Measurements from ENCODE around the gene CNPY1. TPM values are rescaled to one million over a fixed set of nuclear protein-coding genes. Genes with fewer than 3 reads are reported as not detected.

The CNPY1 gene
- total RNA-seq, 2 experiments from 2014 or later: not detected

DNA sequence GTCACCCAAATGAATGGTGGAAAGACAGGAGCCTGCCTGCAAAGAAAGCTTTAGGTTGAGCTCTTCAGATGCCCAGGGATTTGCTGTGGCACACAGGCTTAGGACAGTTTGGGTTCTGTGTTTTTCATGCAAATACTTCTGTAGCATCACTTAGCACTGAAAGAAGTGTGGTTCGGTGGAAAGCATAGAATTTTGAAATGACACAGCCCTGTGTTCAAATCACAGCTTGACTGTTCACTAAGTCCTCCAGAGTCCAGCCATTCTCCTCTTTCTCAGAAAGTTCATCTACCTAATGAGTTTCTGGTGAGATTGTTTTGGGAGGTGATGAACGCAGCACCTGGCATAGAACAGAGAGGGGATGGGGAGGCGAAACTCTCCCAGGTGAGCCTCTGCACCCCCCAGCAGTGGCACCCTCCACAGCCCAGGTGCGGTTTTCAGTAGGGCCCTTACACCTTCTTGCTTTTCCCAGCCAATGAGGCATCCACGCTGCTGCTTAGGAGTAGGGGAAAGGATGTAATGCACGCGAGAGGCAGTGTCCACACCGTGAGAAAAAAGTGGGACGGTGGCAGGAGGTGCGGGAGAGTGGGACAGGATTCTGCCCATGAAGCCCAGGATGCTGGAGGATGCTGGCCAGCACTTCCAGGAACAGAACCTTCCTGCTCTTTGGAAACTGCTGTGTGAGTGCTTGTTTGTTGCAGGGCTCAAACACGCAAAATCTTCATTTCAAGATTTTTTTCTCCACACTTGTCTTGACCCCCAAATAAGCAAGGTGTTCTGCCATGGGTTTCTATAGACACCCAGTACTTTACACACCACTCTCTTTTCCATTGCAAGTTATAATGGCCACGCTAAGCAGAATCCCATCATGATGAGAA lies 76.8 kb downstream of the CNPY1 start:
- no peak for DNase-seq
- Mint-ChIP-seq H3K27me3 (peaks cover 89% of the 10 kb centered on the region), H3K4me3 (no peak overlapping the region), H3K36me3 (ENCODE audit: low read depth) (no peaks in the 10 kb centered on the region), H3K9me3 (no peaks in the 10 kb centered on the region), H3K27ac (no peak overlapping the region), H3K4me1 (peaks cover 8% of the 10 kb centered on the region)
- POLR2A ChIA-PET: no interaction called here
- CTCF ChIA-PET: no interaction called here

DNA sequence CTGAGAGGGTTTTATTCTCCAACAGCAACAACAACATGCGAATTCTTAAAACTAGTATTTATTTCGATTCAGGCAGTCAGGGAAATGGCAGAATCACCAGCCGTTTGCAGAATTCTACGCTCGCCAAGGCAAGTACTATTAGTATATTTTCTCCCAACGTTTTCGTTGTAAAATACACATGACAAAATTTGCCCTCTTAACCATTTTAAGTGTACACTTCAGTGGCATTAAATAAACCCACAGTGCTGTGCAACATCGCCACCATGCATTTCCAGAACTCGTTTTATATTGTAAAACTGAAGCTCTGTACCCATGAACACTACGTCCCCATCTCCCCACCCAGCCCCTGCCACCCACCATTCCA lies 77.6 kb downstream of the CNPY1 start:
- ChIA-PET CTCF (no interaction called here), POLR2A (no interaction called here)
- Mint-ChIP-seq H3K36me3 (ENCODE audit: low read depth) (no peaks in the 10 kb centered on the region), H3K27me3 (peaks cover 87% of the 10 kb centered on the region), H3K4me1 (peaks cover 8% of the 10 kb centered on the region), H3K4me3 (no peak overlapping the region), H3K27ac (no peak overlapping the region), H3K9me3 (no peaks in the 10 kb centered on the region)
- no peak for DNase-seq

GRCh38 chr7:155467846-155468784 lies 78.2 kb downstream of the CNPY1 start:
- peaks cover 87% of the 10 kb centered on the region for H3K27me3 Mint-ChIP-seq
- CTCF ChIA-PET: no interaction called here
- no peak overlapping the region for H3K4me3 Mint-ChIP-seq
- no peak overlapping the region for H3K27ac Mint-ChIP-seq
- H3K4me1 Mint-ChIP-seq: peaks cover 8% of the 10 kb centered on the region
- POLR2A ChIA-PET: no interaction called here
- no peak for DNase-seq
- H3K9me3 Mint-ChIP-seq: no peaks in the 10 kb centered on the region
- no peaks in the 10 kb centered on the region for H3K36me3 Mint-ChIP-seq (ENCODE audit: low read depth)

DNA sequence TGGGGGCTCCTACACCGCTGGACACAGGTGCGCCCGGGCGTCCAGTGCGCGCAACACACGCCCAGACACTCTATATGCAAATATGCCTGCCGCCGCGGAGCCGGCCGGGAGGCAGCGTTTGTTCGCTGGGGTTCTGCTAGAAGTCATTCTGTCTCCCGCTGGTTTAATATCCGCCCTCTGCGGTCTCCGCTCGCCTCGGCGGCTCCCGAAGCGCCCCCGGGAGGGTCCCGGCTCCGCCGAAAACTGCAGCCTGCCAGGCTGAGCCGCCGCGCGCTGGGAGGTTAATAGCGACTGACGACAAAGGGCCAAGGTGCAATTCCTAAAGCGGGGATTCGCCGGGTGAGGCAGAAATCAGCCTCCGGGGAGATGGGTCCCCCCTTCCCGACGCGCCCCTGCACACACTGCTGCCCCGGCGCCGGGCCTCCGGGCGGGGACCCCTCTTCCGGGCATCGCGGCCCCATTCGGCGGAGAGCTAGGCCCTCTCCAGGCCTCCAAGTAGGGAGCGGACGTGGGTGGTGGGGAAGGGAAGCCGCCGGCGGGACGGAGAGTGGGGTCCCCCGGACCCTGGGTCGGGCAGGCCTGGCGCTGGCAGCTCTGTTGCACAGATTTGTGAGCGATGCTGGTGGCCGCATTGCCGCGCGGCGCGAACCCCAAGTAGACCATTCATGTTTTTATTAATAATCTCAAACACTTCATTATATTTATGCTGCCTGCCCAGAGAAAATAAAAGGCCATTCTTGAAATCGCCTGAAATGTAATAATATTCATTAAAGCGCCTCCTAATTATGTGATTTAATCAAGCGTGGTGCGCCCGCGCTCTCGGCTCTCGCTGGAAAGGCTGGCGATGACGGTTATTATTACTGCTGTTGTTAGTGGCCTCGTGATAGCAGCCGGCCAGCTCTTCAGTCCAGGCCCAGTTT lies 79.3 kb downstream of the CNPY1 start:
- H3K9me3 Mint-ChIP-seq: no peaks in the 10 kb centered on the region
- no peaks in the 10 kb centered on the region for H3K36me3 Mint-ChIP-seq (ENCODE audit: low read depth)
- CTCF ChIA-PET: interaction anchor here (0.9 kb wide), 1 partner anchor 87 kb away, joined by 3 read pairs; no protein-coding TSS in a partner anchor
- DNase-seq: peak; percentile 28
- no peak overlapping the region for H3K27ac Mint-ChIP-seq
- H3K4me3 Mint-ChIP-seq: no peak overlapping the region
- H3K27me3 Mint-ChIP-seq: peaks cover 89% of the 10 kb centered on the region
- peaks cover 8% of the 10 kb centered on the region for H3K4me1 Mint-ChIP-seq
- POLR2A ChIA-PET: no interaction called here

GRCh38 chr7:155466142-155466813 lies 80.1 kb downstream of the CNPY1 start:
- H3K36me3 Mint-ChIP-seq (ENCODE audit: low read depth): no peaks in the 10 kb centered on the region
- H3K27ac Mint-ChIP-seq: no peak overlapping the region
- peaks cover 8% of the 10 kb centered on the region for H3K4me1 Mint-ChIP-seq
- H3K9me3 Mint-ChIP-seq: no peaks in the 10 kb centered on the region
- DNase-seq: no peak
- no peak overlapping the region for H3K4me3 Mint-ChIP-seq
- ChIA-PET CTCF (interaction anchor here (0.6 to 0.9 kb wide), 2 partner anchors 86 to 90 kb away, joined by 3 read pairs; no protein-coding TSS in a partner anchor), POLR2A (interaction anchor here (1.0 kb wide), 1 partner anchor 9 kb away, joined by 3 read pairs; no protein-coding TSS in a partner anchor)
- H3K27me3 Mint-ChIP-seq: peaks cover 90% of the 10 kb centered on the region

- DNase-seq: no peak
- Mint-ChIP-seq H3K4me3 (no peak overlapping the region), H3K9me3 (no peaks in the 10 kb centered on the region), H3K27me3 (peaks cover 90% of the 10 kb centered on the region), H3K4me1 (peaks cover 8% of the 10 kb centered on the region), H3K36me3 (ENCODE audit: low read depth) (no peaks in the 10 kb centered on the region), H3K27ac (no peak overlapping the region)
- CTCF ChIA-PET: interaction anchor here (0.6 to 0.9 kb wide), 2 partner anchors 86 to 90 kb away, joined by 3 read pairs; no protein-coding TSS in a partner anchor
- POLR2A ChIA-PET: interaction anchor here (1.0 kb wide), 1 partner anchor 10 kb away, joined by 3 read pairs; no protein-coding TSS in a partner anchor
Observed at GRCh38 chr7:155465761-155466141, 80.6 kb downstream of the CNPY1 start.

DNA sequence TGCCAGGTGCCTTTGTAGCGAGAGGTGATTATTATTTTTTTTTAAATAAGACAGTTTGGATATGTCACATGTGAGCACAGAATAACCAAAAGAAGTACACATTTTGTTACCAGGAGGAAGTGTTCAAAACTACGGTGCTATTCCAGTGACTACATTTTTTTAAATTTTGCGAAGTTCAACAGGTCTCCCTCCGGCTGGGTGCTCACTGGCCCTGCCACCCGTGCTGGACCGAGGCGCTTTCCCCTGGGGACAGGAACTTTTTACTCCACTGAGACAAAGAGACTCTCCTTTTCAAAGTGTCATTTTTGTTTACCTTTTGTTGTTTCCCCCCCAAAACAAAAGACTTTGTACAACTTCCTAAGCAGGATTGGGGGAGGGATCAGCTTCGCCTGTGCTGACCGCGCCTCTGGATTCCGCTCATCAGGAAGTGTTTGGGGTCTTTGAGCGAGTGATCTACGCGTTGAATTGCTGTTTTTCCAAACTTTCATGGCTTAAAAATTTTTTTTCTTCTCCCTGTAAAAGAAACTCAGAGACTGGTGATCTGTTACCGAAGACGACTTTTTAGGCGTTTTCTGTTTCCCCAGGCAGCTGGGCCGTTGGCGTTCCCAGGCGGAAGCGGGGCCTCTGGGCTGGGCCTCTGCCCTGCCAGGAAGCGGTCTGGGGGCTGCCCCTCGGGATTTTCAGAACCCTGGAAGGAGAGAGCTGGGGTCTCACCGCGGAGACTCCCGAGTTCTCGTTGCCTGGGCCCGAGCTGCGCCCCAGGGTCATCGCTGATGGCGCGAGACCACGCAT lies 81.2 kb downstream of the CNPY1 start:
- DNase-seq: no peak
- H3K4me1 Mint-ChIP-seq: peaks cover 8% of the 10 kb centered on the region
- no peaks in the 10 kb centered on the region for H3K36me3 Mint-ChIP-seq (ENCODE audit: low read depth)
- H3K27me3 Mint-ChIP-seq: peaks cover 89% of the 10 kb centered on the region
- CTCF ChIA-PET: no interaction called here
- H3K4me3 Mint-ChIP-seq: no peak overlapping the region
- no peaks in the 10 kb centered on the region for H3K9me3 Mint-ChIP-seq
- H3K27ac Mint-ChIP-seq: no peak overlapping the region
- POLR2A ChIA-PET: interaction anchor here (1.0 kb wide), 1 partner anchor 11 kb away, joined by 3 read pairs; no protein-coding TSS in a partner anchor

DNA sequence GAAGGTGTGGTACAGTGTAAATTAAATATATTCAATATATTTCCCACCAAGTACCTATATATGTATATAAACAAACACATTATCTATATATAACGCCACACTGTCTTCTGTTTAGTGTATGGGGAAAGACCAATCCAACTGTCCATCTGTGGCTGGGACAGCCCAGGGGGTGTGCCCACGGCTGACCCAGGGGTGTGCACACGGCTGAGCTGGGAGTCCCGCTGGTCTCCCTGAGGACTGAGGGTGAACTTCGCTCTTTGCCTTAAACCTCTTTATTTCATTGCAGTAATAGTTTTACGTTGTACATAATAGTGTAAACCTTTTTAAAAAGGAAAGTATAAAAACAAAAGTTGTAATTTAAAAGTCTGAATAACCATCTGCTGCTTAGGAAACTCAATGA lies 82.2 kb downstream of the CNPY1 start:
- peaks cover 11% of the 10 kb centered on the region for H3K4me1 Mint-ChIP-seq
- H3K36me3 Mint-ChIP-seq (ENCODE audit: low read depth): peaks cover 4% of the 10 kb centered on the region
- H3K27me3 Mint-ChIP-seq: peaks cover 88% of the 10 kb centered on the region

DNA sequence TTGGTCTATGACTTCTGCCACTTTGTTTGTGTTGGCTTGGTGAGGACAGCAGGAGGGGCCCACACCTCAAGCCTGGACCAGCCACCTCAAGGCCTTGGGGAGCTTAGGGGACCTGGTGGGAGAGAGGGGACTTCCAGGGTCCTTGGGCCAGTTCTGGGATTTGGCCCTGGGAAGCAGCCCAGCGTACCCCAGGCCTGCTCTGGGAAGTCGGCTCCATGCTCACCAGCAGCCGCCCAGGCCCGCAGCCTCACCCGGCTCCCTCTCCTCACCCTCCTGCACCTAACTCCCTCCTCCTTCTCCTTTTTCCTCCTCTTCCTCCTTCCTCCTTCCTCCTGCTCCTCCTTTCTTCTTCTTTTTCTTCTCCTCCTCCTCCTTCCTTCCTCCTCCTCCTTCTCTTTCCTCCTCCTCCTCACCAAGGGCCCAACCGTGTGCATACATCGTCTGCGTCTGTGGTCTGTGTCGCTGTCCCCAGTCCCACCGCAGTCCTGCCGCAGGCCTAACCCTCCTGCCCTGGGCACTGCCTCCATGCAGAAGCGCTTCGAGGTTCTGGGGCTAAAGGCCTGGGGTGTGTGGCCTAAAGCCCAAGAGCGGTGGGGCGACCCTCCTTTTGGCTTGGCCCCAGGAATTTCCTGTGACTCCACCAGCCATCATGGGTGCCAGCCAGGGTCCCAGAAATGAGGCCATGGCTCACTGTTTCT lies 83.1 kb downstream of the CNPY1 start:
- H3K4me1 Mint-ChIP-seq: peaks cover 6% of the 10 kb centered on the region
- peaks cover 6% of the 10 kb centered on the region for H3K36me3 Mint-ChIP-seq (ENCODE audit: low read depth)
- ChIA-PET CTCF (interaction anchor here (0.7 kb wide), 1 partner anchor 136 kb away, joined by 3 read pairs; no protein-coding TSS in a partner anchor), POLR2A (interaction anchor here (0.6 kb wide), 1 partner anchor 925 kb away, joined by 3 read pairs; no protein-coding TSS in a partner anchor)
- H3K27ac Mint-ChIP-seq: no peak overlapping the region
- DNase-seq: no peak
- H3K4me3 Mint-ChIP-seq: no peak overlapping the region
- peaks cover 81% of the 10 kb centered on the region for H3K27me3 Mint-ChIP-seq
- H3K9me3 Mint-ChIP-seq: no peaks in the 10 kb centered on the region

More for the DNA sequence above, 82.2 kb downstream of the CNPY1 start:
- Mint-ChIP-seq H3K9me3 (no peaks in the 10 kb centered on the region), H3K27ac (no peak overlapping the region), H3K4me3 (no peak overlapping the region)
- POLR2A ChIA-PET: no interaction called here
- CTCF ChIA-PET: no interaction called here
- DNase-seq: no peak

GRCh38 chr7:155462163-155462735 lies 84.1 kb downstream of the CNPY1 start:
- Mint-ChIP-seq H3K4me1 (peaks cover 6% of the 10 kb centered on the region), H3K27me3 (peaks cover 78% of the 10 kb centered on the region), H3K36me3 (ENCODE audit: low read depth) (peaks cover 6% of the 10 kb centered on the region), H3K27ac (no peak overlapping the region), H3K9me3 (no peaks in the 10 kb centered on the region), H3K4me3 (no peak overlapping the region)
- CTCF ChIA-PET: interaction anchor here (0.7 kb wide), 1 partner anchor 137 kb away, joined by 3 read pairs; no protein-coding TSS in a partner anchor
- no peak for DNase-seq
- POLR2A ChIA-PET: no interaction called here

DNA sequence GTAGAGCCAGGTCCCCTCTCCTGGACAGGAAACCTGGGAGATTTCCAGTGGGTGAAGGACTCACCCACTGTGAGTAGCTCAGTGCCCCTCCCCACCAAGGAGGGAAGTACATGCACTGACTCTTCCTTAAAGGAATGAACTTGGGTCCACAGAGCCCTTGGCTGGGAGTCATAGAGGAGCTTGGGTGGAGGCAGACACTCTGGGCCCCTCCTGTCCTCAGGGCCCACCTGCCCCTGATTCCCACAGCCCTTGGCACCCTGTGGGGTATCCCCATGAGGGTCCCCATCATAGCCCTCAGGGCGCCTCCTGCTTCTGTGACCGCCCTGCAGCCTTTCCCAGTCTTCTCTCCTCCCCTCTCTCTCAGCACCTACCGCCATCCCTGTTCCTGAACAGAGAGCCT lies 84.7 kb downstream of the CNPY1 start:
- H3K4me1 Mint-ChIP-seq: peaks cover 10% of the 10 kb centered on the region
- H3K4me3 Mint-ChIP-seq: no peak overlapping the region
- no peak overlapping the region for H3K27ac Mint-ChIP-seq
- peaks cover 79% of the 10 kb centered on the region for H3K27me3 Mint-ChIP-seq
- ChIA-PET POLR2A (no interaction called here), CTCF (no interaction called here)
- DNase-seq: no peak
- H3K9me3 Mint-ChIP-seq: no peaks in the 10 kb centered on the region
- H3K36me3 Mint-ChIP-seq (ENCODE audit: low read depth): peaks cover 6% of the 10 kb centered on the region

Data from activated CD4-positive, alpha-beta memory T cell treated with anti-CD3 and anti-CD28 coated beads, Interleukin-2, amount 10 ng/mL, durations not matched to agents 7 days and 5 days (primary cell).